Endothelial cell of umbilical vein (primary cell): Measurements from ENCODE around the gene SORL1. TPM values are rescaled to one million over a fixed set of nuclear protein-coding genes. Genes with fewer than 3 reads are reported as not detected.

Source experiments
- BruUV-seq: library from RNA; stranded (reverse); fragments of 400-500 nt; replicated peaks from 2 replicates; lab custom pipeline; 2021; lab: Mats Ljungman, UMichigan
- CTCF ChIA-PET: fragments of 300-600, 350-600 bp; sonication (Branson Sonifier 250); formaldehyde crosslinking; loops from one replicate; lab custom pipeline; 2021; ENCODE audit warnings: antibody characterized with exemption, inconsistent platforms; lab: Charles Lee
- POLR2A ChIA-PET: fragments of 300-600, 350-600 bp; sonication (Branson Sonifier 250); formaldehyde crosslinking; loops from one replicate; lab custom pipeline; 2021; ENCODE audit warnings: antibody characterized with exemption, inconsistent platforms; lab: Charles Lee
- DNase-seq: peaks from one replicate; pipeline ENCODE4 v3.0.0-alpha.2; 2011; ENCODE audit warnings: low read depth, low spot score
- FAIRE-seq: peaks from 2 replicates; lab custom pipeline; 2011; peaks lifted over from hg19 to GRCh38; lab: Jason Lieb, UNC
- H2AFZ ChIP-seq: 2 replicates; pipeline ENCODE4 v1.6.0; 2012; ENCODE audit warnings: low read depth, low read length, control low read depth, inconsistent platforms
- H3K27ac ChIP-seq: 2 replicates; pipeline ENCODE4 v1.5.1; 2011; ENCODE audit warnings: low read depth, mild to moderate bottlenecking, control low read depth, low read length, moderate library complexity; ENCODE audit not compliant: insufficient read depth
- H3K27me3 ChIP-seq, 2 experiments: 2 replicates each; pipeline versions ENCODE4 v1.6.0 to v1.6.1; 2011; ENCODE audit warnings: low read length in 2 of 2, mixed read lengths in 1 of 2; ENCODE audit not compliant: control insufficient read depth in 2 of 2, insufficient read depth in 2 of 2
- H3K36me3 ChIP-seq, 2 experiments: 2 replicates in 1 of 2; 3 replicates in 1 of 2; pipeline ENCODE4 v1.5.1; 2011; ENCODE audit warnings: low read length in 2 of 2, mild to moderate bottlenecking in 1 of 2, moderate library complexity in 1 of 2; ENCODE audit not compliant: control insufficient read depth in 2 of 2, insufficient read depth in 2 of 2; ENCODE audit errors: extremely low read depth in 1 of 2
- H3K4me1 ChIP-seq: 3 replicates; pipeline ENCODE4 v1.5.1; 2011; ENCODE audit warnings: mild to moderate bottlenecking, low read length; ENCODE audit not compliant: control insufficient read depth, insufficient read depth; ENCODE audit errors: extremely low read depth
- H3K4me2 ChIP-seq: 2 replicates; pipeline ENCODE4 v1.6.1; 2011; ENCODE audit warnings: low read length, control low read depth, mixed read lengths; ENCODE audit not compliant: insufficient read depth
- H3K4me3 ChIP-seq, 3 experiments: fragments of 200-600 bp in 1 of 3; sonication (generic), shearing (Covaris generic) in 1 of 3; replicated peaks in 1 of 3; 2 replicates each; pipeline ENCODE4 v1.5.1; 2011 to 2016; ENCODE audit warnings: control low read depth in 3 of 3, low read length in 3 of 3, mild to moderate bottlenecking in 2 of 3, inconsistent platforms in 1 of 3, low read depth in 1 of 3, moderate library complexity in 1 of 3; ENCODE audit not compliant: insufficient read depth in 1 of 3
- H3K79me2 ChIP-seq: 2 replicates; pipeline ENCODE4 v1.6.0; 2012; ENCODE audit warnings: low read length, inconsistent platforms; ENCODE audit not compliant: control insufficient read depth, insufficient read depth
- H3K9ac ChIP-seq: replicated peaks from 2 replicates; pipeline ENCODE3; 2011; ENCODE audit warnings: low read length, control low read depth; ENCODE audit not compliant: insufficient read depth; ENCODE audit errors: extremely low read depth
- H3K9me1 ChIP-seq: replicated peaks from 3 replicates; pipeline ENCODE4 v1.6.0; 2011; ENCODE audit warnings: mild to moderate bottlenecking, low read length; ENCODE audit not compliant: control insufficient read depth, insufficient read depth; ENCODE audit errors: extremely low read depth
- H3K9me3 ChIP-seq: replicated peaks from 2 replicates; pipeline ENCODE4 v1.5.1; 2012; ENCODE audit warnings: low read length, inconsistent platforms; ENCODE audit not compliant: control insufficient read depth, insufficient read depth
- H4K20me1 ChIP-seq: replicated peaks from 2 replicates; pipeline ENCODE3; 2011; ENCODE audit warnings: mild to moderate bottlenecking, low read length; ENCODE audit not compliant: control insufficient read depth, insufficient read depth; ENCODE audit errors: extremely low read depth
- EZH2 ChIP-seq: IDR thresholded peaks from 2 replicates; pipeline ENCODE4 v1.6.1; 2012; ENCODE audit warnings: borderline replicate concordance, low read depth, mild to moderate bottlenecking, moderate library complexity, low read length, inconsistent platforms; ENCODE audit not compliant: severe bottlenecking
- GATA2 ChIP-seq: IDR thresholded peaks from 2 replicates; pipeline ENCODE4 v1.7.0; 2011; ENCODE audit warnings: low read depth, mild to moderate bottlenecking, moderate library complexity, mixed read lengths, low read length; ENCODE audit not compliant: insufficient read length, insufficient read depth
- JUN ChIP-seq: IDR thresholded peaks from 2 replicates; pipeline ENCODE4 v1.6.1; 2011; ENCODE audit warnings: borderline replicate concordance, low read depth; ENCODE audit not compliant: insufficient read length, insufficient read depth
- MYC ChIP-seq: IDR thresholded peaks from one replicate; pipeline ENCODE4 v1.6.1; 2011; ENCODE audit warnings: mild to moderate bottlenecking, low read depth, low read length
- POLR2AphosphoS5 ChIP-seq: IDR thresholded peaks from 2 replicates; pipeline ENCODE4 v1.6.1; 2012; ENCODE audit warnings: low read depth, mild to moderate bottlenecking, control low read depth, low read length, moderate library complexity; ENCODE audit not compliant: insufficient read depth
- dilution Hi-C: fragments of 300-500 bp; cut with MboI; formaldehyde crosslinking; loops from one replicate; pipeline ENCODE4 v1.15.0; 2019; ENCODE audit warnings: low sequenced_read_pairs; ENCODE audit not compliant: extremely low pct_ligation_motif_present
- intact Hi-C: fragments of 100-400 bp; cut with micrococcal nuclease; formaldehyde crosslinking; loops from one replicate; pipeline ENCODE4 v1.10.0; 2022
- polyA plus RNA-seq, 4 experiments: library from polyadenylated mRNA; depleted of rRNA in 3 of 4; stranded (reverse) in 3 of 4; unstranded in 1 of 4; fragments of >200 nt; gene quantifications; 2 replicates each; pipeline versions ENCODE4 v1.2.1 to v1.2.3, GENCODE V29; 2011 to 2012; ENCODE audit warnings: missing spikeins in 1 of 4
- total RNA-seq: library from RNA; stranded (reverse); gene quantifications from 2 replicates; pipeline ENCODE4 v1.2.3, GENCODE V29; 2021
- TF ChIP-seq, protein P1 (sequence below): IDR thresholded peaks from 2 replicates; pipeline ENCODE4 v1.6.1; 2011; ENCODE audit not compliant: insufficient read depth, insufficient read length

The SORL1 gene
- total and polyA plus RNA-seq, 2 donors (not counting 3 experiments of a cell fraction or from before 2014, with no cell fraction given) = 0.17 to 0.31 TPM

- Histone ChIP-seq H3K9ac (no peak overlapping the region), H3K27ac (no peak overlapping the region), H3K9me3 (no peaks in the 10 kb centered on the region), H3K27me3 (peaks cover 7 to 15% of the 10 kb centered on the region in 2 experiments), H3K36me3 (no peaks in the 10 kb centered on the region), H3K4me3 (no peak overlapping the region), H3K4me1 (peaks cover 4% of the 10 kb centered on the region), H4K20me1 (no peaks in the 10 kb centered on the region), H3K4me2 (no peak overlapping the region), H2AFZ (no peak overlapping the region), H3K9me1 (no peaks in the 10 kb centered on the region), H3K79me2 (no peaks in the 10 kb centered on the region)
- TF ChIP-seq EZH2 = no peak
- TF ChIP-seq, protein P1, sequence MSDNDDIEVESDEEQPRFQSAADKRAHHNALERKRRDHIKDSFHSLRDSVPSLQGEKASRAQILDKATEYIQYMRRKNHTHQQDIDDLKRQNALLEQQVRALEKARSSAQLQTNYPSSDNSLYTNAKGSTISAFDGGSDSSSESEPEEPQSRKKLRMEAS = no peak
- no peak for TF ChIP-seq POLR2AphosphoS5
- no peak for TF ChIP-seq JUN
- TF ChIP-seq MYC = no peak
- TF ChIP-seq GATA2 = no peak
- CTCF ChIA-PET = no interaction called here
- BruUV-seq = no TSS peak
- no peak for FAIRE-seq
- no peak for DNase-seq
- dilution Hi-C loops (no loop called here), intact Hi-C loops (no loop called here)
- POLR2A ChIA-PET = no interaction called here
Measured at GRCh38 chr11:121596195-121597155, 144.4 kb downstream of the SORL1 start.
